NOMO-1 treated with dmso at 0.1 percent for 144 hours (cell line): ENCODE measurements around the gene FBN1.

Experiments used
- DNase-seq: peaks from one replicate; lab custom pipeline; 2025; ENCODE audit not compliant: unreplicated experiment; lab: John Stamatoyannopoulos, UW

The FBN1 gene

GRCh38 chr15:48380198-48380597 lies 265.3 kb downstream of the FBN1 start:
- DNase-seq = no peak

DNA sequence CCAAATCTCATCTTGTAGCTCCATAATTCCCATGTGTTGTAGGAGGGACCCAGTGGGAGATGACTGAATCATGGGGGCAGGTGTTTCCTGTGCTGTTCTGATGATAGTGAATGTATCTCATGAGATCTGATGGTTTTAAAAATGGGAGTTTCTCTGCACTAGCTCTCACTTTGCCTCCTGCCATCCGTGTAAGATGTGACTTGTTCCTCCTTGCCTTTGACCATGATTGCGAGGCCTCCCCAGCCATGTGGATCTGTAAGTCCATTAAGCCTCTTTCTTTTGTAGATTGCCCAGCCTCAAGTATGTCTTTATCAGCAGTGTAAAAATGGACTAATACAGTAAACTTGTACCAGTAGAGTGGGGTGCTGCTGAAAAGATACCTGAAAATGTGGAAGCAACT lies 269.7 kb downstream of the FBN1 start:
- DNase-seq = no peak

DNA sequence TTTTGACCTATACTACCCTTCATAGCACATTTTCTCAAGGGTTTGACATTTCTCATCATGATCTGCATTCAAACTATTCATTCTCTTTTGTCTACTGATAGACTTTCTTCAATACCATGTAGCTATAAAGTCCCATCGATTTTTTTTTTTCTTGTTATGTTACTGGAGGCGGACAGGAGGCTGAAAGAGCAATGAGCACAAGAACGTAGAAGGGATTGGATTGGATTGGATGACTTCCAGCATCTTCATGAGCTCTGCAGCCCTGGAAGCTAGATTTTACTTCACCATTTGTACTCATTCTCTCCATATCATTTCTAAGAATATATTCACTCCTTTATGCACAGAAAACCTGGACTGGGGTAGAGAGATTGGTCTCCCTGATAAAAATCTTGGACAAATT lies 271.0 kb downstream of the FBN1 start:
- DNase-seq = no peak

DNA sequence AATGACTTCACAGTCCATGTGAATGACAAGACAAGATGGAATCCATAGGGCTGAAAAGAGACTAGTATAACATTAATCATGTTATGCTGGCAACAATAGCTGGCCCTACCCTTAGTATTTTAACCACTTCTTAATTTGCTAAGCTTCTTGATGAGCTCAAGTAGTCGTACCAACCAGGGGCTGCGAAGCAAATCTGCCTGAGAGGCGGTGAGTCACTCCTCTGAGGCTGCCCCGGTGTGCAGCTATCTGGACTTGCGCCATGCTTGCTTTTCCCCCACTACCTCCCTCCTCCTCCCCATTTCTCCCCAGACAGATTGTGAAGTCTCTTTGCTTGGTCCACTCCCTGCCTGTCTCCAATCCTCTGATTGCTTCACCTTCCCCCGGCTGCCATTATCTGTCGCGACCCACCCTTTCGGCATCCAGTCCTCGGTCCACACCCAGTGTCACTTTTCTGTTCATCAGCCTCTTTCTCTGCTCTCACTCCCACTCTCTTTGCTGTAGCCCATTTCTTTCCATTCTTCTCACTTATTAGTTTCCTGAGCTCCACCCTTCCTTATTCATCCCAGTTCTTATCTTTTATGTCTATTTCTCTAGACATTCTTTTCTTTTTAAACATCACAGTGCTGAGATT lies 271.6 kb downstream of the FBN1 start:
- DNase-seq = peak; percentile 1

DNA sequence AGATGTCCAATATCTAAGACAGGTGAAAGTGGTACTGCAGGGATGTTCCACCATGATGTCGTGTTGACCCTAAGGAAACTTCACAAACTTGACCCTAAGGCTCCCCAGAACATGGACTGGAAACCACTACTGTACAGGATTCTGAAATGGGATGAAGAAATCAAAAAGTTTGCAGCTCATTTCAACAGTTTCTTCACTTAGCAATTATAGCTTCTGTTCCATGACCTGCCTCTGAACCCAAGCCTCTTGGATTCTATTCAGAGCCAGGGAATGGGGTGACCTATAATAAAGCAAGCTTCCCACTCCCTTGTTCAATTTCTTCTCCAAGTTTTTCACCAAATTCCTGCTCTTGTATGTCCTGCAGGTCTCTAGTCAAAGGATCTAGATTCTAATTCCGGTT lies 273.5 kb downstream of the FBN1 start:
- DNase-seq = no peak

GRCh38 chr15:48371550-48371949 lies 274.0 kb downstream of the FBN1 start:
- no peak for DNase-seq

- DNase-seq = no peak
Observed at GRCh38 chr15:48370460-48370859, 275.0 kb downstream of the FBN1 start.

DNA sequence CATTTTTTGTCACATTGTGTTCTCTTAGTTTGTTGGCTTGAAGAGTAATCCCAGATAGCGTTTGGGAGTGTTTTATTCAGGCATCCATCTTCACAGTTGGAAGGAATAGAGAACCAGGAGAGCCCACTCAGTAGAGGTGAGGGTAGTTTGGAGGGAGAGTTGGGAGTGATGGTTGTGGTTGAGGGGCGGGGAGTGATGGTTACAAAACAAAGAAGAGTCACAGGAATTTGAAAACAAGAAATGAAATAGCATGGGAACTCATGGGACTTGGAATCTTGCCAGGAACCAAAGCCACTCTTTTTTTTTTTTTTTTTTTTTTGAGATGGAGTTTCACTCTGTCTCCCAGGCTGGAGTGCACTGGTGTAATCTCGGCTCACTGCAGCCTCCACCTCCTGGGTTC lies 278.0 kb downstream of the FBN1 start:
- no peak for DNase-seq

GRCh38 chr15:48366584-48367312 lies 278.8 kb downstream of the FBN1 start:
- no peak for DNase-seq

- no peak for DNase-seq
Observed at GRCh38 chr15:48365575-48365974, 279.9 kb downstream of the FBN1 start.

DNA sequence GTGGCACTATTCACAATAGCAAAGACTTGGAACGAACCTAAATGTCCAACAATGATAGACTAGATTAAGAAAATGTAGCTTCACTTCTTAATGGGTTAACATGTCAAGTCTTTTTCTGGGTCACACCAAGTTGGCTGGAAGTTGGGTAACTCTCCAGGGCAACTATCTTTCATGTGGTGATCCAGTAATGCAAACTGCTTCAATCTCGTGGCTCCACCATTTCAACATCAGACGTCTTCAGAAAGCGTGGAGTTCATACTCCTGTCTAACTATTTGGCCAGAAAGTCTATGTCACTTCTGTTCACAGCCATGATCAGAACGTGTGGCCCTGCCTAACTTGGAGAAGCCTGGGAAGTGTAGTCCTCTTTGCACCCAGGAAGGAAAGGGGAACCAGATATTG lies 282.0 kb downstream of the FBN1 start:
- no peak for DNase-seq

DNA sequence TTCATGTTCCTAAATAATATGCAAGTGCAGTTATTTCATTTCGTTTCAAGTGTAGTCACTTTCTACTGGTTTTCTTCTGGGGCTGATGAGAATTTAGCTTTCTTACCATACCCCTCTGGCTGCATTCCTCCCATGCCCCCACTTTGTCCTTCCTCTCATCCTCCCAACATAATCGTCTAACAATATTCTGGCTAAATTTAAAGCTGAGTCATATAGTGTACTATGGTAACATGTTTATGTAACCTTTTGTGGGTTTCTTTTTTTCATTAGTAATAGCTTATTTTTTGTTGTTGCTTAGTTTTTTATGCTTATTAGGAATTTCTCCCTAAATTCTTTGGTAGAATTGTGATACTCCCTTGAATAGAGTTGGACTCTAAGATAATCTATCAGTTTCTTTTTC lies 283.8 kb downstream of the FBN1 start:
- no peak for DNase-seq

- no peak for DNase-seq
Observed at GRCh38 chr15:48360841-48361240, 284.7 kb downstream of the FBN1 start.
